ENCODE results near the gene TMEM123. TPM values are rescaled to one million over a fixed set of nuclear protein-coding genes. Genes with fewer than 3 reads are reported as not detected.

TMEM123 gene
- total and polyA plus RNA-seq, 7 donors: 37.2 to 232 (median 140) TPM

DNA sequence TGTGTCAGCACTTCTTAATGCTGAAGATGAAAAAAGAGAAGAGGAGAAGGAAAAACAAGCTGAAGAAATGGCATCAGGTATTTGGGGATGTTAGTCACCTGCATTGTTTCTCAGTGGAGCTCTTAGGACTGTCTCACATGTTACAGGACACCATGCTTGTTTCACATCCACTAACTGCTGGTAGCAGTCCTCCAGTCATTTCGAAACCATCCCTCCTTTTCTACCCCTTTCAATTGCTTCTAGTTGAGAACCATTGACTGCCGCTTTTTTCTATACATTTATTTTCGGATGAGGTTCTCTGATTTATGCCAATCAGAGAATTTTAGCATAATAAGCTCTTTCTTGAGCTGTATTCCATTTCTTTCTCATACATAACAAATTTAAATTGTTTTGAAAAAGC, 84.1 kb downstream of the TMEM123 start:
- no peaks in the 10 kb centered on the region for H3K27me3 ChIP-seq
- intact Hi-C loops (cut with DNase I): no loop called here
- no peaks in the 10 kb centered on the region for H3K9me3 ChIP-seq
- WGBS, 2 donors: 88 to 95% methylated on average over 3 of the region's 3 CpGs
- no peak for DNase-seq
- H3K4me3 ChIP-seq: no peak overlapping the region
- H3K4me1 ChIP-seq: peaks cover 0 to 12% (median 4%) of the 10 kb centered on the region in 4 donors
- TF ChIP-seq POLR2AphosphoS5 (IDR thresholded peaks at IDR 0.05) (no peak), EP300 (IDR thresholded peaks at IDR 0.05) (no peak), POLR2A (IDR thresholded peaks at IDR 0.05) (no peak)
- TF ChIP-seq, protein P1, sequence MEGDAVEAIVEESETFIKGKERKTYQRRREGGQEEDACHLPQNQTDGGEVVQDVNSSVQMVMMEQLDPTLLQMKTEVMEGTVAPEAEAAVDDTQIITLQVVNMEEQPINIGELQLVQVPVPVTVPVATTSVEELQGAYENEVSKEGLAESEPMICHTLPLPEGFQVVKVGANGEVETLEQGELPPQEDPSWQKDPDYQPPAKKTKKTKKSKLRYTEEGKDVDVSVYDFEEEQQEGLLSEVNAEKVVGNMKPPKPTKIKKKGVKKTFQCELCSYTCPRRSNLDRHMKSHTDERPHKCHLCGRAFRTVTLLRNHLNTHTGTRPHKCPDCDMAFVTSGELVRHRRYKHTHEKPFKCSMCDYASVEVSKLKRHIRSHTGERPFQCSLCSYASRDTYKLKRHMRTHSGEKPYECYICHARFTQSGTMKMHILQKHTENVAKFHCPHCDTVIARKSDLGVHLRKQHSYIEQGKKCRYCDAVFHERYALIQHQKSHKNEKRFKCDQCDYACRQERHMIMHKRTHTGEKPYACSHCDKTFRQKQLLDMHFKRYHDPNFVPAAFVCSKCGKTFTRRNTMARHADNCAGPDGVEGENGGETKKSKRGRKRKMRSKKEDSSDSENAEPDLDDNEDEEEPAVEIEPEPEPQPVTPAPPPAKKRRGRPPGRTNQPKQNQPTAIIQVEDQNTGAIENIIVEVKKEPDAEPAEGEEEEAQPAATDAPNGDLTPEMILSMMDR (IDR thresholded peaks at IDR 0.05): no peak
- peaks cover 6 to 51% (median 22%) of the 10 kb centered on the region in 4 donors for H3K36me3 ChIP-seq
- no peak overlapping the region for H3K27ac ChIP-seq

- Histone ChIP-seq H3K9me3 (no peaks in the 10 kb centered on the region), H3K36me3 (peaks cover 6 to 60% (median 30%) of the 10 kb centered on the region in 4 donors), H3K4me3 (no peak overlapping the region), H3K27ac (no peak overlapping the region), H3K4me1 (peaks cover 0 to 12% (median 4%) of the 10 kb centered on the region in 4 donors), H3K27me3 (no peaks in the 10 kb centered on the region)
- intact Hi-C loops (cut with DNase I): no loop called here
- DNase-seq: no peak
- no peak for TF ChIP-seq POLR2A (IDR thresholded peaks at IDR 0.05)
- TF ChIP-seq EP300 (IDR thresholded peaks at IDR 0.05): no peak
- TF ChIP-seq, protein P1 (IDR thresholded peaks at IDR 0.05): no peak
- no peak for TF ChIP-seq POLR2AphosphoS5 (IDR thresholded peaks at IDR 0.05)
- 25 to 52% methylated on average over 6 of the region's 6 CpGs for WGBS, 2 donors
These were observed 85.2 kb downstream of the TMEM123 start for GRCh38 chr11:102367364-102367763.

DNA sequence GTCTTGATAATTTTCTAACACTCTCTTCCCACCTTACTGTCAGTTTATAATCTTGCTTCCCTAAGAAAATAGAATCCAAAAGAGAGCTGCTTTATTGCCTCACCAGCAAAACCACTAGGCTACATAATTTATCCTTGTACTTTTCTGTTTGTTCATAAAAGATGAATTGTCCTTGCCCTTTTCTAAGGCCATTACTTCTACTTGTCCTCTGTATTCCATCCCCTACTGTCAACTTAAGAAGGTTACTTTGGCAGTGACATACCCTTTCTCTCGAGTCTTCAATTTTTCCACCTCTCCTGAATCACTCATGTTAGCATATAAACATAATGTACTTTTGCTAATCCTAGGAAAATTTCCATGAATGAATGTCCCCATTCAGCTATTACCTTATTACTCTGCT, 87.6 kb downstream of the TMEM123 start:
- peaks cover 10 to 77% (median 42%) of the 10 kb centered on the region in 4 donors for H3K36me3 ChIP-seq

DNA sequence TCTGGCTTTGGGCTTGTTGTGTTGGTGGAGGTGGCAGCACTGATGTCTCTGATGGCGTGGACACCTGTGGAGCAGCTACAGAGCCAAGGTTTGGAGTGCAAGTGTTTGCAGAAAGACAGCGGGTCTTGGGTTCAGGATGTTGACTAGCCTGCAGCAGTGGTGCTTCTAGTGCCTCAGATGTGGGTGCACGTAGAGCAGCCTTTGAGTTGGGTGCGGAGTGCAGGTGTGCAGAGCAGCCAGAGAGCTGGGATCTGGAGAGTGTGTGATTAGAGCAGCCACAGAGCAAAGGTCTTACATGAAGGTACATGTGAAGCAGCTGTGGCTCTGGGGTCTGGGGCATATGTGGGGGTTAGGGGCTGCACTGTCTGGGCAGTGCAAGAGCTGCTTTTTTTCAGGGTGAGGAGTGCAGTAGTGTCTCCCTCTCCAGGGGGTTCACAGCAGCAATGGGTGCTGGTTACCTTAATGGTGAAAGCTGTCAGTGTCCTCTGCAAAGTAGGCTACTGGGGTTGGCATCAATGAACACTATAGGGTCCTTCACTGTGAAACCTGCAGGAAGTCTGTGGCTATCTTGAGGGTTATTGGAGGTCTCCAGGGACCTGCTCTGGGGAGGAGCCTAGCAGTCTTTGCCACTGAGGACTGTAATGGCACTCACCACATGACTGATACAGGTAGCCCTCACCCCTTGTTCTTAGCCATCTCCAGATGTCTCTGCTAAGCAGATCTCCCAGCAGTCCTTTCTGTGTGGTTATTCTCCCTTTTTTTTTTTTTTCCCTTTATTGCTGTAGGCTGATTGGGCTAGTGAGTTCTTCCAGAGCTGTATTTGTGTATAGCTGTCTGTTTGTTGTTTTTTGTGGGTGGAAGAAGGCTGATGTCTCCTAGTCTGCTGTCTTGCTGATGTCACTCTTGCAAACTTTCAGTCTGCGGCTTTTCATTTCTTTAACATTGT, 91.2 kb downstream of the TMEM123 start:
- intact Hi-C loops (cut with DNase I): no loop called here
- Histone ChIP-seq H3K4me1 (peaks cover 0 to 4% (median 2%) of the 10 kb centered on the region in 4 donors), H3K27me3 (no peaks in the 10 kb centered on the region), H3K4me3 (no peak overlapping the region), H3K36me3 (peaks cover 4 to 65% (median 35%) of the 10 kb centered on the region in 4 donors), H3K9me3 (no peaks in the 10 kb centered on the region), H3K27ac (no peak overlapping the region)
- DNase-seq: no peak
- TF ChIP-seq POLR2A (IDR thresholded peaks at IDR 0.05) (no peak), POLR2AphosphoS5 (IDR thresholded peaks at IDR 0.05) (no peak), EP300 (IDR thresholded peaks at IDR 0.05) (no peak)
- TF ChIP-seq, protein P1 (IDR thresholded peaks at IDR 0.05): no peak
- 84 to 95% methylated on average over 5 of the region's 5 CpGs for WGBS, 2 donors

More for the DNA sequence above, 87.6 kb downstream of the TMEM123 start:
- TF ChIP-seq EP300 (IDR thresholded peaks at IDR 0.05): no peak
- TF ChIP-seq POLR2A (IDR thresholded peaks at IDR 0.05): no peak
- no peak for TF ChIP-seq POLR2AphosphoS5 (IDR thresholded peaks at IDR 0.05)
- TF ChIP-seq, protein P1 (IDR thresholded peaks at IDR 0.05): no peak
- Histone ChIP-seq H3K9me3 (no peaks in the 10 kb centered on the region), H3K27me3 (no peaks in the 10 kb centered on the region), H3K4me3 (no peak overlapping the region), H3K27ac (no peak overlapping the region), H3K4me1 (peaks cover 0 to 12% (median 4%) of the 10 kb centered on the region in 4 donors)
- intact Hi-C loops (cut with DNase I): no loop called here
- no peak for DNase-seq
- 85 to 97% methylated on average over 1 of the region's 1 CpG for WGBS, 2 donors

All from sigmoid colon (tissue), 7 donors.